Measurements from ENCODE around the gene BANP. TPM values are rescaled to one million over a fixed set of nuclear protein-coding genes. Genes with fewer than 3 reads are reported as not detected.
"Not testable (repeated sequence)": the region's sequence is repeated elsewhere in the genome, so short reads cannot be mapped to it uniquely, and the experiment has no call there.

BANP gene
- polyA plus RNA-seq, 6 donors from 2014 or later = 24.3 to 40.1 (median 28.5) TPM

DNA sequence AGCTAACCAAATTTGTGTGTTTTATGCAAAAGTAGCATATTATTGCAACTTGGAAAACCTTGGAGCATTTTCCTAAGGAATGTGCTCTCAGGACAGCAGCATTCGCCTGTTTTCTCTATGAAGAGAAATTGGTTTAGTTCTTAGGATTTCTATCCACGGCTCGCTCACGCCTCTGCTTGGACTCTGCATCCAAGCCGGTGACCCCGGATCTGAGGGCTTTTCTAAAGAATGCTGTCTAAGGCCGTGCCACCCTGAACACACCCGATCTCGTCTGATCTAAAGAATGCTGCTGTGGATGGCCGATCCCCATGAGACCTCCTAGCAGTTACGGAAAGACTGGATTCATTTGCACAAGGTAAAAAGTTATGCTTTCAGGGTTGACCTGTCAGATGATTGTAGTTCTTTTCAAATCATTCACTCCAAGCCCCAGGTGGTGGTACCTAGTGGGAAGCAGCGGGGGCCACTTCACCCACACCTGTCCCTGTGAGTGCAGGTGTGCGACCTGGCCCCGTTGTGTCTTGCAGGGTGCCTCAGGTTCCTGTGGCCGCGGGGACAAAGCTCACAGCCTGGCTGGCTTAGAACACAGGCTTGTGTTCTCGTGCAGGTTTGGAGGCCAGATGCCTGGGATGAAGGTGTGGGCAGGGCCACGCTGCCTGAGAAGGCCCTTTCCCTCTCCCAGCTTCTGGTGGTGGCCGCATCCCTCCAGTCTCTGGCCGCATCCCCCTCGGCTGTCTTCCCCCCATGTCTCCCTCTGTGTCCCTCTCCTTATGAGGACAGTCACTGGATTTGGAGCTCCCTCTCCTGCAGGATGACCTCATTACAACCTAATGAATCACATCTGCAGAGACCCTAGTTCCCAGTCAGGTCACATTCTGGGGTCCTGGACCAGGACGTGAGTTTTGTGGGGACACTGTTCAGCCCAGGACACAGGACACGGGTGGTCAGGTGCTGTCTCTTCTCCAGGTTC lies 71.1 kb downstream of the BANP start:
- no peak for DNase-seq
- H3K4me3 Mint-ChIP-seq = no peak overlapping the region
- peaks cover 11 to 14% (median 12%) of the 10 kb centered on the region in 3 donors for H3K4me1 Mint-ChIP-seq
- H3K36me3 Mint-ChIP-seq = peaks cover 7 to 23% of the 10 kb centered on the region in 2 donors
- H3K27me3 Mint-ChIP-seq = no peaks in the 10 kb centered on the region
- H3K27ac Mint-ChIP-seq = peak overlapping the region in 4 of 6 donors; percentile 13 to 70 (median 30)
- no peak for ATAC-seq (ENCODE audit: low read depth in 2 of 2)
- H3K9me3 Mint-ChIP-seq = no peaks in the 10 kb centered on the region

DNA sequence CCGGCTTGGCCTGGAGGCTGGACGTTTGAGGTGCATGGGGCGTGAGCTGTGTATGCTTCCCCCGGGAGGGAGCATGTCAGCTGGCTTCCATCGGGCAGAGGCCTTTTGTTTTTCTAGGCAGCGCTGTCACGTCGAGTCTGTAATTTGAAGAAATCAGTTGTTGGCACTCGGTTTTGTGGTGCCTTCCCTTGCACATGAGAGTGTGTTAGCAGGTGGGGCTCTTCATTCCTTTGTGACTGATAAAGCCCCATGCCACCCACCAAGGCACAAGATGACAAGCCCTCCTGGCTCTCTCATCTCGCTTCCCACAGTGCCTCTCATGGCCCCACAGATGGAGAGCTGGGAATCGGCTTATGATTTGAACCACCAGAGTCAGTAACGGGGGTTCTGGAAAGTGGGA lies 72.1 kb downstream of the BANP start:
- Mint-ChIP-seq H3K4me3 (no peak overlapping the region), H3K27me3 (no peaks in the 10 kb centered on the region), H3K4me1 (peaks cover 11 to 14% (median 12%) of the 10 kb centered on the region in 3 donors), H3K27ac (peak overlapping the region in 2 of 6 donors; percentile 32 to 70), H3K9me3 (no peaks in the 10 kb centered on the region), H3K36me3 (peaks cover 7 to 23% of the 10 kb centered on the region in 2 donors)
- DNase-seq (no peak), ATAC-seq (ENCODE audit: low read depth in 2 of 2) (no peak)

GRCh38 chr16:88023786-88024185 lies 72.6 kb downstream of the BANP start:
- Mint-ChIP-seq H3K9me3 (no peaks in the 10 kb centered on the region), H3K36me3 (peaks cover 7 to 23% of the 10 kb centered on the region in 2 donors), H3K4me3 (no peak overlapping the region), H3K4me1 (peaks cover 11 to 14% (median 12%) of the 10 kb centered on the region in 3 donors), H3K27ac (peak overlapping the region in 3 of 6 donors; percentile 27 to 66 (median 42)), H3K27me3 (no peaks in the 10 kb centered on the region)
- no peak for DNase-seq
- no peak for ATAC-seq (ENCODE audit: low read depth in 2 of 2)

DNA sequence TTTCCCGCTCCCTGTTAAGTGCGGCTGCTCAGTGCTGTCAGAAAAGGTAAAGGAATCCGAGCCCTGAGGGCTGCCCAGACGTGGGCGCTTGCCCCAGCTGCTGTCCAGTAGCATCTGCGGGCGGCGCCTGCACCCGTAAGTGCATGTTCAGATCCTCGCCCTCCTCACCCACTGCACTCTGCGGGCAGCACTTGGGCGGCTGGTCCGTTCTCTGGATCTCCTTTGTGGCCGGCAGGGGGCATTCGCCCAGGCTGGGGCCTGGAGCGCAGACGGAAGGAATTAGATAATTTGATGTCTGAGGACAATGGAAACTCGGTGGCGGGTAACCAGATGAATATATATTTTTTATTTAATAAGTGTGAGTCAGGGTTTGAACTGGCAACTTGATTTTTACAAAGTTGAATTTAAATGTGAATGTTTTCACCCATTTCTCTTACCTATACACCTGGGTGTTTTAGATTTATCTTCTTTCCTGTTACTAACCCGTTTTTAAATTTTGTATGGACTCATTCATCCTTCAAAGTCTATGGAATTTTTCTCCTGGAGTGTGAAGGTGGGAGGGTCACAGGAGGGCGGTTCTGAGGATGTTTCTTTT lies 73.4 kb downstream of the BANP start:
- Mint-ChIP-seq H3K4me1 (peaks cover 11 to 16% (median 14%) of the 10 kb centered on the region in 3 donors), H3K4me3 (peak overlapping the region in 2 of 8 donors; percentile 25 to 63), H3K27ac (peak overlapping the region in 2 of 6 donors; percentile 84 to 90), H3K36me3 (peaks cover 7 to 27% of the 10 kb centered on the region in 2 donors)
- DNase-seq; H3K9me3 Mint-ChIP-seq; H3K27me3 Mint-ChIP-seq; ATAC-seq (ENCODE audit: low read depth in 2 of 2): not testable (repeated sequence)

DNA sequence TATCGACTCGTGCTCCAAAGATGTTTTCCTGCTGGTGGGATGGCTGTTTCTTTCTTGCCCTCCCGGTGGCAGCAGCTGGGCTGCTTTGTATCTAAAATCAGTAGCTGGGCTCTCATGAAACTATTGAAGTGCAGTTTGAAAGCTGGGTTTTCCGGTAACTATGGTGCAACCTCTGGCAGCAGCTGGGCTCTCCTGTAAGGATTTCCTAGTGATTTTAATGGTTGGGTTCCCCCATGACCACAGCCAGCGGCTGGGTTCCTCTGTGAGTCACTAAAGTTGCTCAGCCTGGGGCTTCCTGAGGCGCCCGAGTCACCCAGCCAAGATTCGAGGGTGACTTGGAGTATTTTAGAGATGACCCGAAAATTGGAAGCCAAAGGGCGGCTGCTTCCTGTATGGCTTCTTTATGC lies 73.9 kb downstream of the BANP start:
- DNase-seq; ATAC-seq (ENCODE audit: low read depth in 2 of 2); H3K27me3 Mint-ChIP-seq; H3K9me3 Mint-ChIP-seq: not testable (repeated sequence)
- H3K36me3 Mint-ChIP-seq = peaks cover 7 to 30% of the 10 kb centered on the region in 2 donors
- peak overlapping the region in 3 of 6 donors; percentile 62 to 90 (median 84) for H3K27ac Mint-ChIP-seq
- H3K4me3 Mint-ChIP-seq = peak overlapping the region in 2 of 8 donors; percentile 21 to 63
- peaks cover 11 to 19% (median 15%) of the 10 kb centered on the region in 3 donors for H3K4me1 Mint-ChIP-seq

DNA sequence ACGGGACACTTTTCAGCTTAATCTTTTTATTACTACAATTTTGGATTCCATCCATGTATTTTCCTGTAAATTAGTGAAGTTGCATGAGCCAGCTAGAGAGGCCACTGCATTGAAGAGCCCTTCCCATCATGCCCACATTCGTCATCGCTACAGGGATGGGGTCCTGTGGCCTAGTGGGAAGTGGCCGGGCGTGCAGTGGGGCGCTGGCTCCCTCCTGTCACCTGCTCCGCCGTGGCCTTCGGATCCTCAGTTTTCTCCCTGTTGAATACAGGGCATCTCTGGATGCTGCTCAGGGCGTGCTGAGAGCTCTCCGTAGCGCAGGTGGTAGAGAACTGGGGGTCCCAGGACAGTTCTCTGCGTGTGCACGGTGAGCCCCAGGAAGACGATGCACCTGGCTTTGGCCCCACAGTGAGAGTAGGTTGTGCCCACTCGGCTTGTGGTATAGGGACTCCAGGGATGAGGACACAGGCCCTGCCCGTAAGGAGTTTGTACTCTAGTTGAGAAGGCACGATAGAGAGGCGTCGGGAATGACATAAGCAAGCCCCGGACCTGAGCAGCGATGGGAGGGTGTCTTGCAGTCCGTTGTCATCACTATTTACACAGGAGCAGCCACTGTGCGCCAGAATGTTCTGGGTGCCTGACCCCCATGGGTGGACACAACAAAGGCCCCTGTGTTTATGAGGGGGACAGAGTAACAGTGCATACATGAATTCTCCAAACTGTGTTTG lies 74.8 kb downstream of the BANP start:
- H3K27me3 Mint-ChIP-seq; H3K4me3 Mint-ChIP-seq; ATAC-seq (ENCODE audit: low read depth in 2 of 2); H3K9me3 Mint-ChIP-seq; DNase-seq: not testable (repeated sequence)
- peaks cover 7 to 25% of the 10 kb centered on the region in 2 donors for H3K36me3 Mint-ChIP-seq
- peaks cover 11 to 19% (median 11%) of the 10 kb centered on the region in 3 donors for H3K4me1 Mint-ChIP-seq
- H3K27ac Mint-ChIP-seq = peak overlapping the region; percentile 19 to 84 (median 65)

- H3K36me3 Mint-ChIP-seq = peaks cover 7 to 25% of the 10 kb centered on the region in 2 donors
- ATAC-seq (ENCODE audit: low read depth in 2 of 2) = no peak
Observed at GRCh38 chr16:88026964-88027938, 76.0 kb downstream of the BANP start.

GRCh38 chr16:88028177-88028930 lies 77.1 kb downstream of the BANP start:
- Mint-ChIP-seq H3K4me1 (peaks cover 11 to 12% (median 11%) of the 10 kb centered on the region in 3 donors), H3K36me3 (peaks cover 7 to 18% of the 10 kb centered on the region in 2 donors), H3K27ac (peak overlapping the region in 2 of 6 donors; percentile 56 to 83)
- not testable (repeated sequence) for DNase-seq; H3K4me3 Mint-ChIP-seq; H3K9me3 Mint-ChIP-seq; H3K27me3 Mint-ChIP-seq; ATAC-seq (ENCODE audit: low read depth in 2 of 2)

More at GRCh38 chr16:88026964-88027938, 76.0 kb downstream of the BANP start:
- Mint-ChIP-seq H3K27me3 (no peaks in the 10 kb centered on the region), H3K4me3 (no peak overlapping the region), H3K27ac (peak overlapping the region in 5 of 6 donors; percentile 19 to 87 (median 67)), H3K4me1 (peaks cover 11 to 19% (median 11%) of the 10 kb centered on the region in 3 donors), H3K9me3 (no peaks in the 10 kb centered on the region)
- DNase-seq = no peak

- Mint-ChIP-seq H3K4me1 (peaks cover 0 to 12% (median 11%) of the 10 kb centered on the region in 3 donors), H3K27me3 (no peaks in the 10 kb centered on the region), H3K36me3 (peaks cover 7 to 18% of the 10 kb centered on the region in 2 donors), H3K27ac (peak overlapping the region in 2 of 6 donors; percentile 83 to 86), H3K4me3 (no peak overlapping the region), H3K9me3 (no peaks in the 10 kb centered on the region)
- DNase-seq = no peak
- no peak for ATAC-seq (ENCODE audit: low read depth in 2 of 2)
Observed at GRCh38 chr16:88030498-88030897, 79.3 kb downstream of the BANP start.

- peaks cover 7 to 22% of the 10 kb centered on the region in 2 donors for H3K36me3 Mint-ChIP-seq
- DNase-seq; H3K27me3 Mint-ChIP-seq; H3K9me3 Mint-ChIP-seq; H3K4me3 Mint-ChIP-seq; ATAC-seq (ENCODE audit: low read depth in 2 of 2): not testable (repeated sequence)
- peaks cover 0 to 12% (median 11%) of the 10 kb centered on the region in 3 donors for H3K4me1 Mint-ChIP-seq
- H3K27ac Mint-ChIP-seq = peak overlapping the region in 5 of 6 donors; percentile 19 to 86 (median 83)
Observed at GRCh38 chr16:88030961-88031360, 79.7 kb downstream of the BANP start.

DNA sequence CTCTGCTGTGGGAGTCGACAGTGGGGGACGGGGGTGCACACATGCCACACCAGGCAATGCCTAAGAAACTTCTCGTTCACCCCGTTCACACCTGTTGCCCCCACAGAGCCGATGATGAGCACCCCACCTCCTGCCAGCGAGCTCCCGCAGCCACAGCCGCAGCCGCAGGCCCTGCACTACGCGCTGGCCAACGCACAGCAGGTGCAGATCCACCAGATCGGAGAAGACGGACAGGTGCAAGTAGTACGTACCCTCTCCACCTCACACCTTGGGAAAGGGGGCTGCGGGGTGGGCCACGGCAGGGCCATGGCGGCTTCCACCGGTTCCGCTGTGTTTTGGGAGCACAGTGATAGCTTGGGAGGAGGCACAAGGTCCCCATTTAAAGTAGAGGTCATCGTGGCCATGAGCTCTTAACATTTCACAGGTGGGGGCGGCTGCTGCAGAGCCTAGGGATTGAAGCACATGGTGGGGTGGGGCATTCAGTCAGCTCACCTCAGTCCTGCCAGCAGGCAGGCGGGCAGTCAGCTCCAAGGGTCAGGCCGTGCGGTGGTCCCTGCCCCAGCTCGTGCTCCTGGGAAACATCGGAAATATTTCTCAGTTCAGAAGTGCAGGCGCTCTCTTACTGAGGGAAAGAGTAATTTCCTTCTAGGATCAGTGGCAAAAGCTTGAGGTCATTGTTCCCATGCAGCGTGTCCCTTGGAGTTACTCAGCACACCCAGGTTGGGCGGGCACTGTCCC lies 81.9 kb downstream of the BANP start:
- H3K9me3 Mint-ChIP-seq; H3K4me3 Mint-ChIP-seq; DNase-seq; H3K27me3 Mint-ChIP-seq; ATAC-seq (ENCODE audit: low read depth in 2 of 2): not testable (repeated sequence)
- Mint-ChIP-seq H3K4me1 (peaks cover 0 to 14% (median 4%) of the 10 kb centered on the region in 3 donors), H3K27ac (peak overlapping the region in 1 of 6 donors; percentile 81), H3K36me3 (peaks cover 0 to 20% of the 10 kb centered on the region in 2 donors)
